A549 (cell line): Measurements from ENCODE around the gene GANAB. TPM values are rescaled to one million over a fixed set of nuclear protein-coding genes. Genes with fewer than 3 reads are reported as not detected.

Experiments used
- ATAC-seq, 2 experiments: fragments of 200-7000 bp in 1 of 2; fragments of >200 bp in 1 of 2; cut with Nextera tagmentation in 1 of 2; cut with Tn5 transposase in 1 of 2; 3 replicates each; pipeline versions ENCODE4 v1.8.0 to v1.9.1; 2018 to 2020; ENCODE audit warnings: mild to moderate bottlenecking in 1 of 2, moderate library complexity in 1 of 2
- CTCF ChIA-PET: fragments of 300-600 bp; sonication (Branson Sonifier 250); formaldehyde crosslinking; extraction: SDS; loops from one replicate; lab custom pipeline; 2021; ENCODE audit warnings: antibody characterized with exemption, inconsistent platforms; lab: Yijun Ruan, JAX
- POLR2A ChIA-PET: fragments of 350-600 bp; formaldehyde crosslinking; extraction: SDS; loops from one replicate; lab custom pipeline; 2021; ENCODE audit warnings: antibody characterized with exemption, inconsistent platforms; lab: Yijun Ruan, JAX
- DNase-seq, 2 experiments: peaks; one replicate each; pipeline versions ENCODE4 v3.0.0 to v3.0.0-alpha.2; 2011 to 2016; ENCODE audit warnings: low read depth in 1 of 2, low spot score in 1 of 2
- FAIRE-seq: peaks from 2 replicates; lab custom pipeline; 2011; peaks lifted over from hg19 to GRCh38; lab: Jason Lieb, UNC
- H3K27ac ChIP-seq, 2 experiments: fragments of >200 bp; sonication (Bioruptor Twin); formaldehyde crosslinking; 3 replicates each; pipeline ENCODE4 v1.5.1; 2016 to 2017
- H3K4me1 ChIP-seq: fragments of >200 bp; sonication (Bioruptor Twin); formaldehyde crosslinking; 3 replicates; pipeline ENCODE4 v1.6.1; 2016
- H3K4me2 ChIP-seq: fragments of >200 bp; sonication (Bioruptor Twin); formaldehyde crosslinking; 3 replicates; pipeline ENCODE4 v1.6.1; 2016
- H3K4me3 ChIP-seq: fragments of >200 bp; sonication (Bioruptor Twin); formaldehyde crosslinking; 3 replicates; pipeline ENCODE4 v1.5.1; 2016
- H3K9me3 ChIP-seq: fragments of >200 bp; sonication (Bioruptor Twin); formaldehyde crosslinking; 3 replicates; pipeline ENCODE4 v1.6.1; 2016
- BHLHE40 ChIP-seq: IDR thresholded peaks from 2 replicates; pipeline ENCODE4 v1.6.1; 2012; ENCODE audit warnings: low read depth, low read length, inconsistent platforms
- CBX2 ChIP-seq: fragments of 200-600 bp; sonication (generic); IDR thresholded peaks from 2 replicates; pipeline ENCODE4 v1.6.1; 2016; ENCODE audit warnings: low read depth, mild to moderate bottlenecking, borderline replicate concordance
- CBX8 ChIP-seq: fragments of 200-600 bp; sonication (generic); IDR thresholded peaks from 2 replicates; pipeline ENCODE4 v1.6.1; 2016
- E2F6 ChIP-seq: IDR thresholded peaks from 2 replicates; pipeline ENCODE4 v1.6.1; 2012; ENCODE audit warnings: low read depth, borderline replicate concordance
- FOSL2 ChIP-seq, 2 experiments: fragments of 450-650 bp in 1 of 2; fragments of >200 bp in 1 of 2; sonication (Bioruptor Twin) in 1 of 2; formaldehyde crosslinking; IDR thresholded peaks; 2 replicates each; pipeline versions ENCODE4 v1.5.0 to v1.6.1; 2016 to 2020; ENCODE audit warnings: mild to moderate bottlenecking in 1 of 2, moderate library complexity in 1 of 2
- GATA3 ChIP-seq: IDR thresholded peaks from 2 replicates; pipeline ENCODE4 v1.6.1; 2012; ENCODE audit warnings: borderline replicate concordance
- KDM1A ChIP-seq: fragments of 200-600 bp; sonication (generic); IDR thresholded peaks from 2 replicates; pipeline ENCODE4 v1.6.1; 2016; ENCODE audit warnings: low read depth, mild to moderate bottlenecking
- KDM5A ChIP-seq: fragments of 200-600 bp; sonication (generic); IDR thresholded peaks from 2 replicates; pipeline ENCODE4 v1.6.1; 2016; ENCODE audit warnings: antibody characterized with exemption, mild to moderate bottlenecking
- MAZ ChIP-seq: fragments of 150-350 bp; IDR thresholded peaks from 2 replicates; pipeline ENCODE4 v1.6.1; 2014; ENCODE audit warnings: antibody characterized with exemption, low read depth, low read length, borderline replicate concordance
- NFE2L2 ChIP-seq: fragments of 150-350 bp; conservative IDR thresholded peaks from 2 replicates; pipeline ENCODE4 v1.6.1; 2014; ENCODE audit warnings: low read length
- POLR2A ChIP-seq: IDR thresholded peaks from 2 replicates; pipeline ENCODE4 v1.6.1; 2012; ENCODE audit warnings: mild to moderate bottlenecking, low read length
- RCOR1 ChIP-seq: fragments of 150-350 bp; IDR thresholded peaks from 2 replicates; pipeline ENCODE4 v1.6.1; 2014; ENCODE audit warnings: antibody characterized with exemption, low read length, low read depth
- SMC3 ChIP-seq: fragments of >200 bp; sonication (Bioruptor Twin); formaldehyde crosslinking; IDR thresholded peaks from 3 replicates; pipeline ENCODE4 v1.6.1; 2018; ENCODE audit warnings: inconsistent platforms
- ZC3H11A ChIP-seq: fragments of 450-650 bp; IDR thresholded peaks from 2 replicates; pipeline ENCODE4 v1.6.1; 2014; ENCODE audit warnings: antibody characterized with exemption, mild to moderate bottlenecking
- ZNF302 ChIP-seq: fragments of 250-450 bp; sonication (Bioruptor Pico); IDR thresholded peaks from 2 replicates; pipeline ENCODE4 v1.9.0; 2021; ENCODE audit warnings: inconsistent platforms, mild to moderate bottlenecking, moderate library complexity
- WGBS: methylation state at CpG from one replicate; pipeline ENCODE4 v1.1.6; 2017; ENCODE audit errors: missing lambda C conversion rate; 5-methylcytosine and 5-hydroxymethylcytosine counted together
- polyA plus RNA-seq, 4 experiments: library from polyadenylated mRNA; depleted of rRNA in 3 of 4; stranded (reverse); fragments of >200 nt; fragmentation: RNase III in 1 of 4; extraction: RNeasy Plus Mini Kit Qiagen cat#74134 plus additional on column Dnase treatment in 1 of 4; gene quantifications; 2 replicates in 3 of 4; 3 replicates in 1 of 4; pipeline ENCODE4 v1.2.3, GENCODE V29; 2011 to 2017
- small RNA-seq, 6 experiments: library from RNA; depleted of rRNA; stranded (forward); fragments of <200 nt; gene quantifications; one replicate each; pipeline ENCODE3, GENCODE V24; 2012
- TF ChIP-seq, protein P1 (sequence below): fragments of 450-650 bp; IDR thresholded peaks from 2 replicates; pipeline ENCODE4 v1.6.1; 2014; ENCODE audit warnings: antibody characterized with exemption
- TF ChIP-seq, protein P2 (sequence below): fragments of 250-450 bp; sonication (Bioruptor Pico); IDR thresholded peaks from 2 replicates; pipeline ENCODE4 v1.5.0; 2021; ENCODE audit warnings: mild to moderate bottlenecking, moderate library complexity, borderline replicate concordance
- TF ChIP-seq, protein P3 (sequence below): fragments of >200 bp; sonication (Bioruptor Twin); formaldehyde crosslinking; IDR thresholded peaks from 3 replicates; pipeline ENCODE4 v1.6.1; 2016

The GANAB gene
- polyA plus RNA-seq, 2 of the 4 experiments (the other 2 are of a cell fraction): 215 to 220 TPM

GRCh38 chr11:62575156-62575555 lies 71.3 kb downstream of the GANAB start:
- Histone ChIP-seq H3K9me3 (no peaks in the 10 kb centered on the region), H3K27ac (peak overlapping the region in 1 of 2 experiments; percentile 90; a peak in 2 of 6 replicates), H3K4me3 (no peak overlapping the region), H3K4me1 (peaks cover 32% of the 10 kb centered on the region), H3K4me2 (peak overlapping the region; percentile 94)
- ChIA-PET POLR2A (interaction anchor here (1.0 to 2.8 kb wide), 4 partner anchors 13 to 266 kb away, joined by 3 to 93 read pairs (median 6); partner anchors contain the start of gene TUT1), CTCF (interaction anchor here (0.9 to 2.5 kb wide), 9 partner anchors 9 to 211 kb away, joined by 3 to 13 read pairs (median 4); partner anchors contain the start of gene TUT1)
- FAIRE-seq (no peak), ATAC-seq (no peak), DNase-seq (no peak)
- WGBS: 90% methylated on average over 15 of the region's 17 CpGs
- TF ChIP-seq GATA3 (no peak), KDM1A (no peak), BHLHE40 (no peak), RCOR1 (no peak), ZC3H11A (no peak), NFE2L2 (no peak), SMC3 (no peak), FOSL2 (IDR thresholded peaks at IDR 0.05) (no peak), FOSL2 (CRISPR knock-in tag; IDR thresholded peaks at IDR 0.05) (no peak), MAZ (no peak), ZNF302 (CRISPR knock-in tag) (no peak), KDM5A (no peak), CBX2 (no peak), POLR2A (no peak), CBX8 (no peak), E2F6 (no peak)
- TF ChIP-seq, protein P1, sequence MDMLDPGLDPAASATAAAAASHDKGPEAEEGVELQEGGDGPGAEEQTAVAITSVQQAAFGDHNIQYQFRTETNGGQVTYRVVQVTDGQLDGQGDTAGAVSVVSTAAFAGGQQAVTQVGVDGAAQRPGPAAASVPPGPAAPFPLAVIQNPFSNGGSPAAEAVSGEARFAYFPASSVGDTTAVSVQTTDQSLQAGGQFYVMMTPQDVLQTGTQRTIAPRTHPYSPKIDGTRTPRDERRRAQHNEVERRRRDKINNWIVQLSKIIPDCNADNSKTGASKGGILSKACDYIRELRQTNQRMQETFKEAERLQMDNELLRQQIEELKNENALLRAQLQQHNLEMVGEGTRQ: no peak
- TF ChIP-seq, protein P2, sequence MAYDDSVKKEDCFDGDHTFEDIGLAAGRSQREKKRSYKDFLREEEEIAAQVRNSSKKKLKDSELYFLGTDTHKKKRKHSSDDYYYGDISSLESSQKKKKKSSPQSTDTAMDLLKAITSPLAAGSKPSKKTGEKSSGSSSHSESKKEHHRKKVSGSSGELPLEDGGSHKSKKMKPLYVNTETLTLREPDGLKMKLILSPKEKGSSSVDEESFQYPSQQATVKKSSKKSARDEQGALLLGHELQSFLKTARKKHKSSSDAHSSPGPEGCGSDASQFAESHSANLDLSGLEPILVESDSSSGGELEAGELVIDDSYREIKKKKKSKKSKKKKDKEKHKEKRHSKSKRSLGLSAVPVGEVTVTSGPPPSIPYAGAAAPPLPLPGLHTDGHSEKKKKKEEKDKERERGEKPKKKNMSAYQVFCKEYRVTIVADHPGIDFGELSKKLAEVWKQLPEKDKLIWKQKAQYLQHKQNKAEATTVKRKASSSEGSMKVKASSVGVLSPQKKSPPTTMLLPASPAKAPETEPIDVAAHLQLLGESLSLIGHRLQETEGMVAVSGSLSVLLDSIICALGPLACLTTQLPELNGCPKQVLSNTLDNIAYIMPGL: no peak
- TF ChIP-seq, protein P3, sequence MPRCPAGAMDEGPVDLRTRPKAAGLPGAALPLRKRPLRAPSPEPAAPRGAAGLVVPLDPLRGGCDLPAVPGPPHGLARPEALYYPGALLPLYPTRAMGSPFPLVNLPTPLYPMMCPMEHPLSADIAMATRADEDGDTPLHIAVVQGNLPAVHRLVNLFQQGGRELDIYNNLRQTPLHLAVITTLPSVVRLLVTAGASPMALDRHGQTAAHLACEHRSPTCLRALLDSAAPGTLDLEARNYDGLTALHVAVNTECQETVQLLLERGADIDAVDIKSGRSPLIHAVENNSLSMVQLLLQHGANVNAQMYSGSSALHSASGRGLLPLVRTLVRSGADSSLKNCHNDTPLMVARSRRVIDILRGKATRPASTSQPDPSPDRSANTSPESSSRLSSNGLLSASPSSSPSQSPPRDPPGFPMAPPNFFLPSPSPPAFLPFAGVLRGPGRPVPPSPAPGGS: no peak

Small RNA genes within 50 kb of the gene (small RNA-seq; reads per million reads assigned to genes)
- gene AP001458.1: 0 reads per million in 6 experiments
- 0 reads per million in 6 experiments for gene SNORA57

Other genes with a start within 250 kb of the GANAB start
- gene SCGB1A1, start 227.6 kb downstream of the GANAB start, polyA plus RNA-seq (2011; rRNA removed): 0.47 TPM in 1 of 2 replicates, not detected in the other
- gene SCGB1A1, start 227.6 kb downstream of the GANAB start, polyA plus RNA-seq (2017; fragmentation: RNase III; extraction: RNeasy Plus Mini Kit Qiagen cat#74134 plus additional on column Dnase treatment): not detected in 3 replicates
- gene AHNAK, start 99.8 kb downstream of the GANAB start, polyA plus RNA-seq (2011; rRNA removed): 82.0 and 98.0 TPM in 2 replicates
- gene AHNAK, start 99.8 kb downstream of the GANAB start, polyA plus RNA-seq (2017; fragmentation: RNase III; extraction: RNeasy Plus Mini Kit Qiagen cat#74134 plus additional on column Dnase treatment): 41.5 to 62.9 TPM (median 43.3 TPM) in 3 replicates
- 1,728 and 1,795 TPM in 2 replicates for gene EEF1G, start 72.7 kb downstream of the GANAB start, polyA plus RNA-seq (2011; rRNA removed)
- gene EEF1G, start 72.7 kb downstream of the GANAB start, polyA plus RNA-seq (2017; fragmentation: RNase III; extraction: RNeasy Plus Mini Kit Qiagen cat#74134 plus additional on column Dnase treatment): 1,570 to 1,588 TPM (median 1,580 TPM) in 3 replicates
- 12.9 and 15.5 TPM in 2 replicates for gene TUT1, start 55.1 kb downstream of the GANAB start, polyA plus RNA-seq (2011; rRNA removed)
- 9.9 to 11.7 TPM (median 11.1 TPM) in 3 replicates for gene TUT1, start 55.1 kb downstream of the GANAB start, polyA plus RNA-seq (2017; fragmentation: RNase III; extraction: RNeasy Plus Mini Kit Qiagen cat#74134 plus additional on column Dnase treatment)
- gene MTA2, start 44.7 kb downstream of the GANAB start, polyA plus RNA-seq (2011; rRNA removed): 21.8 and 44.3 TPM in 2 replicates
- gene MTA2, start 44.7 kb downstream of the GANAB start, polyA plus RNA-seq (2017; fragmentation: RNase III; extraction: RNeasy Plus Mini Kit Qiagen cat#74134 plus additional on column Dnase treatment): 79.3 to 85.0 TPM (median 84.5 TPM) in 3 replicates
- gene EML3, start 33.8 kb downstream of the GANAB start, polyA plus RNA-seq (2011; rRNA removed): 15.2 and 19.7 TPM in 2 replicates
- 21.4 to 28.0 TPM (median 27.2 TPM) in 3 replicates for gene EML3, start 33.8 kb downstream of the GANAB start, polyA plus RNA-seq (2017; fragmentation: RNase III; extraction: RNeasy Plus Mini Kit Qiagen cat#74134 plus additional on column Dnase treatment)
- 0.92 and 1.6 TPM in 2 replicates for gene ROM1, start 33.4 kb downstream of the GANAB start, polyA plus RNA-seq (2011; rRNA removed)
- 2.8 to 3.7 TPM (median 3.2 TPM) in 3 replicates for gene ROM1, start 33.4 kb downstream of the GANAB start, polyA plus RNA-seq (2017; fragmentation: RNase III; extraction: RNeasy Plus Mini Kit Qiagen cat#74134 plus additional on column Dnase treatment)
- 19.0 and 20.5 TPM in 2 replicates for gene B3GAT3, start 24.6 kb downstream of the GANAB start, polyA plus RNA-seq (2011; rRNA removed)
- gene B3GAT3, start 24.6 kb downstream of the GANAB start, polyA plus RNA-seq (2017; fragmentation: RNase III; extraction: RNeasy Plus Mini Kit Qiagen cat#74134 plus additional on column Dnase treatment): 38.1 to 41.0 TPM (median 40.9 TPM) in 3 replicates
- gene INTS5, start 6.7 kb upstream of the GANAB start, polyA plus RNA-seq (2011; rRNA removed): 9.7 and 12.3 TPM in 2 replicates
- 11.2 to 11.8 TPM (median 11.3 TPM) in 3 replicates for gene INTS5, start 6.7 kb upstream of the GANAB start, polyA plus RNA-seq (2017; fragmentation: RNase III; extraction: RNeasy Plus Mini Kit Qiagen cat#74134 plus additional on column Dnase treatment)
- 89.1 and 91.7 TPM in 2 replicates for gene C11orf98, start 18.6 kb upstream of the GANAB start, polyA plus RNA-seq (2011; rRNA removed)
- 128 to 161 TPM (median 140 TPM) in 3 replicates for gene C11orf98, start 18.6 kb upstream of the GANAB start, polyA plus RNA-seq (2017; fragmentation: RNase III; extraction: RNeasy Plus Mini Kit Qiagen cat#74134 plus additional on column Dnase treatment)
- 5.4 and 5.7 TPM in 2 replicates for gene CSKMT, start 18.7 kb upstream of the GANAB start, polyA plus RNA-seq (2011; rRNA removed)
- 12.9 to 18.2 TPM (median 14.3 TPM) in 3 replicates for gene CSKMT, start 18.7 kb upstream of the GANAB start, polyA plus RNA-seq (2017; fragmentation: RNase III; extraction: RNeasy Plus Mini Kit Qiagen cat#74134 plus additional on column Dnase treatment)
- gene UQCC3, start 25.1 kb upstream of the GANAB start, polyA plus RNA-seq (2011; rRNA removed): 13.9 and 20.2 TPM in 2 replicates
- 27.8 to 31.1 TPM (median 28.7 TPM) in 3 replicates for gene UQCC3, start 25.1 kb upstream of the GANAB start, polyA plus RNA-seq (2017; fragmentation: RNase III; extraction: RNeasy Plus Mini Kit Qiagen cat#74134 plus additional on column Dnase treatment)
- gene LBHD1, start 25.7 kb upstream of the GANAB start, polyA plus RNA-seq (2011; rRNA removed): 4.1 and 5.3 TPM in 2 replicates
- gene LBHD1, start 25.7 kb upstream of the GANAB start, polyA plus RNA-seq (2017; fragmentation: RNase III; extraction: RNeasy Plus Mini Kit Qiagen cat#74134 plus additional on column Dnase treatment): 4.9 to 8.3 TPM (median 6.8 TPM) in 3 replicates
- gene UBXN1, start 32.5 kb upstream of the GANAB start, polyA plus RNA-seq (2011; rRNA removed): 56.8 and 120 TPM in 2 replicates
- gene UBXN1, start 32.5 kb upstream of the GANAB start, polyA plus RNA-seq (2017; fragmentation: RNase III; extraction: RNeasy Plus Mini Kit Qiagen cat#74134 plus additional on column Dnase treatment): 110 to 117 TPM (median 117 TPM) in 3 replicates
- gene LRRN4CL, start 42.9 kb upstream of the GANAB start, polyA plus RNA-seq (2011; rRNA removed): 0.03 and 0.04 TPM in 2 replicates
- gene LRRN4CL, start 42.9 kb upstream of the GANAB start, polyA plus RNA-seq (2017; fragmentation: RNase III; extraction: RNeasy Plus Mini Kit Qiagen cat#74134 plus additional on column Dnase treatment): 0.03 to 0.08 TPM (median 0.08 TPM) in 3 replicates
- 63.9 and 101 TPM in 2 replicates for gene BSCL2, start 60.8 kb upstream of the GANAB start, polyA plus RNA-seq (2011; rRNA removed)
- gene BSCL2, start 60.8 kb upstream of the GANAB start, polyA plus RNA-seq (2017; fragmentation: RNase III; extraction: RNeasy Plus Mini Kit Qiagen cat#74134 plus additional on column Dnase treatment): 63.0 to 72.4 TPM (median 64.5 TPM) in 3 replicates
- gene GNG3, start 61.1 kb upstream of the GANAB start, polyA plus RNA-seq (2011; rRNA removed): not detected in 2 replicates
- gene GNG3, start 61.1 kb upstream of the GANAB start, polyA plus RNA-seq (2017; fragmentation: RNase III; extraction: RNeasy Plus Mini Kit Qiagen cat#74134 plus additional on column Dnase treatment): 0.15 TPM in 1 of 3 replicates, not detected in the others
- gene HNRNPUL2, start 80.8 kb upstream of the GANAB start, polyA plus RNA-seq (2011; rRNA removed): 31.4 and 31.6 TPM in 2 replicates
- gene HNRNPUL2, start 80.8 kb upstream of the GANAB start, polyA plus RNA-seq (2017; fragmentation: RNase III; extraction: RNeasy Plus Mini Kit Qiagen cat#74134 plus additional on column Dnase treatment): 71.3 to 79.5 TPM (median 74.4 TPM) in 3 replicates
- gene TTC9C, start 81.9 kb upstream of the GANAB start, polyA plus RNA-seq (2011; rRNA removed): 42.6 and 44.0 TPM in 2 replicates
- gene TTC9C, start 81.9 kb upstream of the GANAB start, polyA plus RNA-seq (2017; fragmentation: RNase III; extraction: RNeasy Plus Mini Kit Qiagen cat#74134 plus additional on column Dnase treatment): 32.6 to 34.1 TPM (median 33.5 TPM) in 3 replicates
- gene ZBTB3, start 107.5 kb upstream of the GANAB start, polyA plus RNA-seq (2011; rRNA removed): 3.0 and 3.1 TPM in 2 replicates
- gene ZBTB3, start 107.5 kb upstream of the GANAB start, polyA plus RNA-seq (2017; fragmentation: RNase III; extraction: RNeasy Plus Mini Kit Qiagen cat#74134 plus additional on column Dnase treatment): 1.4 to 2.2 TPM (median 2.0 TPM) in 3 replicates
- gene POLR2G, start 115.0 kb upstream of the GANAB start, polyA plus RNA-seq (2011; rRNA removed): 308 and 324 TPM in 2 replicates
- 186 to 199 TPM (median 188 TPM) in 3 replicates for gene POLR2G, start 115.0 kb upstream of the GANAB start, polyA plus RNA-seq (2017; fragmentation: RNase III; extraction: RNeasy Plus Mini Kit Qiagen cat#74134 plus additional on column Dnase treatment)
- gene TAF6L, start 124.8 kb upstream of the GANAB start, polyA plus RNA-seq (2011; rRNA removed): 14.0 and 17.5 TPM in 2 replicates
- 20.8 to 23.5 TPM (median 22.7 TPM) in 3 replicates for gene TAF6L, start 124.8 kb upstream of the GANAB start, polyA plus RNA-seq (2017; fragmentation: RNase III; extraction: RNeasy Plus Mini Kit Qiagen cat#74134 plus additional on column Dnase treatment)
- 64.7 and 105 TPM in 2 replicates for gene TMEM179B, start 140.8 kb upstream of the GANAB start, polyA plus RNA-seq (2011; rRNA removed)
- gene TMEM179B, start 140.8 kb upstream of the GANAB start, polyA plus RNA-seq (2017; fragmentation: RNase III; extraction: RNeasy Plus Mini Kit Qiagen cat#74134 plus additional on column Dnase treatment): 57.6 to 64.4 TPM (median 62.8 TPM) in 3 replicates
- gene TMEM223, start 145.4 kb upstream of the GANAB start, polyA plus RNA-seq (2011; rRNA removed): 20.6 and 26.5 TPM in 2 replicates
- 20.1 to 24.3 TPM (median 23.5 TPM) in 3 replicates for gene TMEM223, start 145.4 kb upstream of the GANAB start, polyA plus RNA-seq (2017; fragmentation: RNase III; extraction: RNeasy Plus Mini Kit Qiagen cat#74134 plus additional on column Dnase treatment)
- gene NXF1, start 158.8 kb upstream of the GANAB start, polyA plus RNA-seq (2011; rRNA removed): 35.5 and 50.7 TPM in 2 replicates
- gene NXF1, start 158.8 kb upstream of the GANAB start, polyA plus RNA-seq (2017; fragmentation: RNase III; extraction: RNeasy Plus Mini Kit Qiagen cat#74134 plus additional on column Dnase treatment): 46.6 to 47.7 TPM (median 46.9 TPM) in 3 replicates
- 30.3 and 32.3 TPM in 2 replicates for gene STX5, start 185.4 kb upstream of the GANAB start, polyA plus RNA-seq (2011; rRNA removed)
- gene STX5, start 185.4 kb upstream of the GANAB start, polyA plus RNA-seq (2017; fragmentation: RNase III; extraction: RNeasy Plus Mini Kit Qiagen cat#74134 plus additional on column Dnase treatment): 16.8 to 21.0 TPM (median 19.5 TPM) in 3 replicates
- gene TEX54, start 186.2 kb upstream of the GANAB start, polyA plus RNA-seq (2011; rRNA removed): not detected in 2 replicates
- not detected in 3 replicates for gene TEX54, start 186.2 kb upstream of the GANAB start, polyA plus RNA-seq (2017; fragmentation: RNase III; extraction: RNeasy Plus Mini Kit Qiagen cat#74134 plus additional on column Dnase treatment)
- 47.6 and 52.9 TPM in 2 replicates for gene WDR74, start 193.0 kb upstream of the GANAB start, polyA plus RNA-seq (2011; rRNA removed)
- gene WDR74, start 193.0 kb upstream of the GANAB start, polyA plus RNA-seq (2017; fragmentation: RNase III; extraction: RNeasy Plus Mini Kit Qiagen cat#74134 plus additional on column Dnase treatment): 88.9 to 100 TPM (median 90.6 TPM) in 3 replicates
- 1,064 and 1,133 TPM in 2 replicates for gene SLC3A2, start 234.3 kb upstream of the GANAB start, polyA plus RNA-seq (2011; rRNA removed)
- 906 to 1,102 TPM (median 1,007 TPM) in 3 replicates for gene SLC3A2, start 234.3 kb upstream of the GANAB start, polyA plus RNA-seq (2017; fragmentation: RNase III; extraction: RNeasy Plus Mini Kit Qiagen cat#74134 plus additional on column Dnase treatment)